Measurements from ENCODE around the gene ZNF441.
"Not testable (repeated sequence)": the region's sequence is repeated elsewhere in the genome, so short reads cannot be mapped to it uniquely, and the experiment has no call there.

ZNF441 gene

GRCh38 chr19:11781295-11782057, 14.7 kb downstream of the ZNF441 start:
- no peak for DNase-seq

DNA sequence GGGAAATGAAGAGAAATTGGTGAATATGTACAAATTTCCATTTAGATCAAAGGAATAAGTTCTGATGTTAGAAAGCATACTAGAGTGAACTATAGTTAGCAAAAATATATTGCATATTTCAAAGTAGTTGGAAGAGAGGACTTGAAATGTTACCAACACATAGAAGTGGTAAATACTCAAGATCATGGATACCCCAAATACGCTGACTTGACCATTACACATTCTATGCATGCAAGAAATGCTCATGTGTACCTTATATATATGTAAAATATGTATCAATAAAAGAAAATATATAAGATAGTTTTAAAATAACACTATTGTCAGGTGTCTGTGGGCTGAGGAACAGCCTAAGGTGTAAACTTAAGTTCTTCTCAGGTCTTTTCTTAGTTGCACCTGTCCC, 17.0 kb downstream of the ZNF441 start:
- DNase-seq, result no peak

DNA sequence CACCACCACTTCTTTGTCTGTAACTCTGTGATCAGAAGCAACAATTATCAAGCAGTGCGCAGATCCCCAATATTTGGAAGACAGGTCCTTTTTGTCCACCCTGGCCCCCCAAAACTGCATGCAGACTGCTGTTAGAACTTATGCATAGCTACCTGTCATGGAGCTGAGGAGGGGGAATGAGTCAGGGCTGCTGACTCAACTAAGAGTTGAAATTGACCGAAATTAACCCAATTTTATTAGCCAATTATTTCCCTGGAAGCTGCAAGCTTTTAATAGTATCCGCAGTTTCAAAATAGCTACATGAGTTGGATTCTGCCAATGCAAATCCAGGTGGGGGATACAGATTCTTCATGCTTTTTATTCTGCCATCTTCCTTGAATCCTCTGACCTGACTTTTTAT, 17.6 kb downstream of the ZNF441 start:
- DNase-seq, result no peak

- no peak for DNase-seq
Observed at GRCh38 chr19:11787536-11787935, 20.7 kb downstream of the ZNF441 start.

GRCh38 chr19:11792942-11793341, 26.1 kb downstream of the ZNF441 start:
- no peak for DNase-seq

DNA sequence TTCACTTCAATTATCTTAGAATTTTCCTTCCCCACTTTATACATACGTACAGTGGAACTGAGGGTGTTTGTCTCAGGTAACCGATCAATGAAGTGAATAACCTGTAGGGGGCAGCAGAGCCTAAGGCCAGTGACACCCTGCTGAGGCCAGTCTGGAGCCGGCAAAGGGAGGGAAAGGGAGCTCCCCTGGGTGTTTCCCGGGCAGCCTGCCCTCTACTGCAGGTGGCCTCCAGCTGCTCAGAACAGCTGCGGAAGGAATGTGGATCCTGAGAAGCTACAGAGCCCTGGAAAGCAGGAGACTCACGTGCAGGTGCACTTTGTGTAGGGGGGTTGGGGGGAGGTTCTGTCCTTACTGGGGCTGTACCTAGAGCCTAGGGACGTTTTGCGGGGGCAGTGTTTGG, 30.7 kb downstream of the ZNF441 start:
- DNase-seq, result peak; percentile 79

- DNase-seq, result peak; percentile 67
Observed at GRCh38 chr19:11798391-11799330, 31.9 kb downstream of the ZNF441 start, which contains the start of gene ZNF491. Gene ZNF491 (plus strand): TSS chr19:11798523. CDS start chr19:11805954, 7,431 bp downstream.

GRCh38 chr19:11806354-11807098, 39.7 kb downstream of the ZNF441 start:
- DNase-seq, result no peak

DNA sequence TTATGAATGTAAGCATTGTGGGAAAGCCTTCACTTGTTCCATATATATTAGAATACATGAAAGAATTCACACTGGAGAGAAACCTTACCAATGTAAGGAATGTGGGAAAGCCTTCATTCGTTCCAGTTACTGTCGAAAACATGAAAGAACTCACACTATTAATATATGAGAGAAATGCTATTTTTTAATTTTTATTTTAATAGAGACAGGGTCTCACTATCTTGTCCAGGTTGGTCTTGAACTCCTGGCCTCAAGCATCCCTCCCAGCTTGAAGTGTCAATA, 40.2 kb downstream of the ZNF441 start:
- DNase-seq, result no peak

GRCh38 chr19:11813703-11814028, 46.9 kb downstream of the ZNF441 start:
- no peak for DNase-seq

GRCh38 chr19:11814029-11814699, 47.4 kb downstream of the ZNF441 start, which contains the start of gene ZNF440:
Gene ZNF440 (plus strand): TSS chr19:11814273. CDS start chr19:11814448, 175 bp downstream.
- peak; percentile 90 for DNase-seq

DNA sequence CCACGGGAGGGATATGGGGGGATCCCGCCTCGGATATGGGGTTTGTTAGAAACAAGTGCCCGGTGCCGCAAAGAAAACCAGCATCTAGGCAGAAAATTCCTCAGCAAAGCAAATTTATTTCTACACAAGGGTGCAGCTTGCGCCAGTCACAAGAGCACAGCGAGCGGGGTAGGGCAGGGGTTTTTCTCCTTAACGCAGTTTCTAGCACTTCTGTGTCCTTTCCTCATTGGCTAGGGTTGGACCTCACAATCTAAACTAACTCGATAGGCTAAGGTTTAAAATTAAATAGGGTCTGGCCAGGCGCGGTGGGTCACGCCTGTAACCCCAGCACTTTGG, 47.9 kb downstream of the ZNF441 start:
- no peak for DNase-seq

DNA sequence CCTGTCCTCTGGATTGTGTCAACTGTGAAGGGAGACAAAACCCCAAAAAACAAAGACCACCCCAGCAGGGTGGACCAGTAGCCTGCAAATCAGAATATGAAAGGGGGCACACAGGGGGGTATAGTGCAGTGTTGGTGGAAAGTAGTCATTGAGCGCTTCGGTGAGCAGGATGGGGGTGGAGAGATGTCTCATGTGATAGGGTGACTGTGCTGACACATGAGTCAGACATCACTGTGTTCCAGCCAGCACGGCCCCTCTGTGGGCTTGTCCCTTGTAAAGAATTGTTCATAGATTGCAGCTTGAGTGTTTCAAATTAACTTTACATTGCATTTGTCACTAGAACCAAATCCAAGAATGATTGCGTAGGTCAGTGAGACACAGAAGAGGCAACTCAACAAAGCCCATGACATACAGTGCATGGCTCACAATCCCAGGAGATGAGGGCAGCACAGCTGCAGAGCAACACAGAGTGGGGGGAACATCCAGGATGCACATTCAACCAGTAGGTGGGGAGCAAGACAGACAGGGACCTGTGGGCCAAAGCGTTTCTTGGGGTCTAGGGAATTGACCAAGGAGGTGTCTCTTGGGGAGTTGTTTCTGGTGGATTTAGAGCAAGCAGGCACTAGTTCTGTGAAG, 54.8 kb downstream of the ZNF441 start:
- DNase-seq, result no peak

DNA sequence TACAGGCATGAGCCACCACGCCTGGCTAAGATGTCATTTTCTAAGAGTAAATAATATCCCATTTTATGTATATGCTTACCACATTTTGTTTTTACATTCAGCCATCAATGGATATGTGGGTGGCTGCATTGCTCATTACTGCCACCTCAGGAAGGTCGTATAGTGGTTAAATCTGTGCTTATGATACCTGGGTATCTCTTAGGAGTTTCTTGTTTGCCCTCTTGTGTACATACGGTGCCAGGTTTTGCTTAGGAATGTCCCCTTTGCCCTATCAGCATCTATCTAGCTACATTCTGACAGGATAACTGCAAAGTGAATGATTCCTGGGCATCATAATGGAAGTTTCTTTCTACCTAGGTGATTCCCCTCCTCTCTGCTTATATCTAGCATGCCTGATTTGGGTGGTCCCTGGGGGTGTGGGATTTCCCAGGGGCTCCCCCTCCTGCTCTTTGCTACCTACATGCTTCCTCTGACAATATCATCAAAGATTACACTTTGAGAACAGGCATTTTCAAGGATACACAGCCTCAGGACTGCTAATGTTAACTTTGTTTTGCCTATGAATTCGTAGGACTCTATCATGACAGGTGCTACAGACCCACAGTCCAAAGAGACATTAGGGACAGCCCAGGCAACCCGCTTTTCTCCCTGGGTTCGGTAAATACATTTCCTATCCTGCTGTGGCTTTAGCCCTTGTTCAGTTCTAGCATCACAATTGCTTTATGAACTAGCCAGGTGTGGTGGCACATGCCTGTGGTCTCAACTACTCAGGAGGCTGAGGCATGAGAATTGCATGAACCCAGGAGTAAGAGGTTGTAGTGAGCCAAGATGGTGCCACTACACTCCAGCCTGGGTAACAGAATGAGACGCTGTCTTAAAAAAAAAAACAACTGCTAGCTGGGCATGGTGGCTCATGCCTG, 62.4 kb downstream of the ZNF441 start:
- DNase-seq, result not testable (repeated sequence)

GRCh38 chr19:11832253-11832912, 65.6 kb downstream of the ZNF441 start:
- no peak for DNase-seq

- DNase-seq, result no peak
Observed at GRCh38 chr19:11833541-11833940, 66.7 kb downstream of the ZNF441 start.

All from activated CD4-positive, alpha-beta T cell treated with anti-CD3 and anti-CD28 coated beads, Interleukin-2, amount 50 U/mL, for 16 hours (primary cell).